Fibroblast of skin of left biceps (primary cell): ENCODE data around the gene HSPB7.
"Not testable (repeated sequence)": the region's sequence is repeated elsewhere in the genome, so short reads cannot be mapped to it uniquely, and the experiment has no call there.

Experiments used
- DNase-seq, 2 experiments: peaks; one replicate each; pipeline ENCODE4 v3.0.0-alpha.2; 2013; ENCODE audit warnings: low read depth in 2 of 2

Gene HSPB7

DNA sequence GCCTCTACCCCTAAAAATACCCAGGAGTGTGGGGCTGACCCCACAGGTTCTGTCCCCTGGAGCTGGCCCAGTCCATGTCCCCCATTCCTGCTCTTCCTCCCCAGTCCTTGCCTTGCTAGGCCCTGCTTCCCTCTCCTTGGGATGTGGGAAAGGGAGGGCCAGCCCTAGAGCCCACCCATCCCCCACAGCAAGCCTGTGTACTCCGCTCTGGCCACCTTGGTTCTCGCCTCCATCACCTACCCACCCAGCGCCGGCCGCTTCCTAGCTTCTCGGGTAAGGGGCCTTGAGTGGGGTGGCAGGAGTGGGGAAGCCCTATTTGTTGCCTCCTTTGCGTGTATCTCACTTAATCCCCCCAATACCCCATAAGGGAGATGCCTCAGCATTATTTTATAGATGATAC, 32.5 kb upstream of the HSPB7 start:
- no peak for DNase-seq

DNA sequence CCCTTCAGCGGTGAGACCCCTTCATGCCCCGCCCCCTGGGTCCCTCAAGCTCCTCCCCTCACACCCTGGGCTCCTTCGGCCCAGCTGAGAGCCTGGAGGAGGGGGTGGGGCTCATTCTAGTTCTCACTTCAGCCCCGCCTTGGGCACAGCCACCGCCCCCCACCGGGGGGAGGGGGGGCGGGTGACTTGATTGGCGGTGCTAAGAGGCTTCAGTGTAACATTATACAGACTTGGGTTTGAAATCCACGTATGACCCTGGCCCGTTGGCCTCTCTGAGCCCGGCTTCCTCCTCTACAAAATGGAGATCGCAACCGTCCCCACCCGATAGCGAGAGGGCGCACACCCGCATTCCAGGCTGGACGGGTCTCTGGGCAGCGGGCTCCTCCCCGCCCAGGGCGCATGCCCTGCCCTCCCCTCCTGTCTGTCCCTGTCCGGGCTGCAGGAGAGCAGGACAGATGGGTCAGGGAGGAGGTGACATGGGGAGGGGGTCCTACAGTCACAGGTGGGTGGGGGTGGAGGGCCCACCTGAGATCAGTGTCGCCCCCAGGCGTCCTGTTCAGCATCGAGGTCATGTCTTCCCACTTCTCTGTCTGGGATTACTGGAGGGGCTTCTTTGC, 30.8 kb upstream of the HSPB7 start:
- DNase-seq = peak in 1 of 2 experiments; percentile 9

DNA sequence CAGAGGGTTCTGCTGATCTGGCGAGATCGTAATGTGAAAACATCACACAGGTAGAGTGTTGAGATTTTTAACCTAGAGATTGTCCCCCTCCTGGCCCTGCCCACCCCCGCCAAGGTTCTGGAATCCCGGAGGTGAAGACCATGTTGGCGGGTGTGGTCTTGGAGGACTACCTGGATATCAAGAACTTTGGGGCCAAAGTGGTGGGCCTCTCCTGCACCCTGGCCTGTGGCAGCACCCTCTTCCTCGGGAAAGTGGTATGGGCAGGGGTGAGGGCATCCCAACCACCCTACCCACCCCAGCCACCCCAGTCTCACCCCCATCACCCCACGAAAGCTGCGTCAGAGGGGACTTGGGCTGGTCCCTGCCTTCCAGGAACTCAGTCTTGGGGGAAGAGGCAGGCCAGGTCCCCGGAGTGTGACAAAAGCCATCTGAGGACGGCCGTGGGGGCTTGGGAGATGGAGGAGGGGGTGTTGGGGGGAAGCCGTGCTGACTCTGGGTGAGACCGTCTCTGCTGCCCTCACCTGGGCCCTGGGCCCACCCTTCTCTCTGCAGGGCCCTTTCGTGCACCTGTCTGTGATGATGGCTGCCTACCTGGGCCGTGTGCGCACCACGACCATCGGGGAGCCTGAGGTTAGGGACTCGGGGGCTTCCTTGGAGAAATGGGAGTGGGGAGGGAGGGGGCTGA, 30.1 kb upstream of the HSPB7 start:
- no peak for DNase-seq

DNA sequence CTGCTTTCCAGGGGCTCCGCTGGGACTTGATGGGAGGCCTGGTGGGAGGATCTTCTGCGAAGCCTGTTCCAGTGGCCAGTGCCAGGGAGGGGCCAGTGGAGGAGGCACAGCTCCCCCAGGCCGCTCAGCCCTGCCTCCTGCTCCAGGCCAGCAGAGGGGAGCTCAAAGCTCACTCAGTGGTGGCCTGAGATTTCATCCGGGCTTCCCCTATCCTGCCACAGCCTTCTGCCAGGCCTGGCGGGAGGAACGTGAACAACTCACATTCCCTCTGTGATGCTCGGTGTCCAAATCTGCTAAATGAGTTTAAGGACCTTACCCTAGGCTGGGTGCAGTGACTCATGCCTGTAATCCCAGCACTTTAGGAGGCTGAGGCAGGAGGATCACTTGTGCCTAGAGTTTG, 29.0 kb upstream of the HSPB7 start:
- DNase-seq = no peak

DNA sequence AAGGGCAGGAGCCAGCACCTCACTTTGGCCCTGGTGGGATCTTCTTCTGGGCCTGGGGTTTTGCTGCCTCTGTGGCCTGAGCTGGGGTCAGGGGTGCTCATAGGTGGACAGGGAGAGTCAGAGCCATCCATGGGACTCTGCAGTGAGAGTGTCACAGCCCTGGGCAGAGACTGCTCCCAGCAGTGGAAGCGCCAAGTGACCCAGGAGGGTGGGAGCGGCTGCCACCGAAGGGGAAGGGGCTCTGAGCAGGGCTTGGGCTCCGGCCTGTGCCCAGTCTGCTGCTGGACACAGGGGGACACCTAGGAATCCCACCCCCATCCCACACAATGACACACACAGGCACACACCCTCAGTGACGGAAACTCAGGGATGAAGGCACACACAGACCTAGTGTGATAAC, 26.1 kb upstream of the HSPB7 start:
- DNase-seq = no peak

DNA sequence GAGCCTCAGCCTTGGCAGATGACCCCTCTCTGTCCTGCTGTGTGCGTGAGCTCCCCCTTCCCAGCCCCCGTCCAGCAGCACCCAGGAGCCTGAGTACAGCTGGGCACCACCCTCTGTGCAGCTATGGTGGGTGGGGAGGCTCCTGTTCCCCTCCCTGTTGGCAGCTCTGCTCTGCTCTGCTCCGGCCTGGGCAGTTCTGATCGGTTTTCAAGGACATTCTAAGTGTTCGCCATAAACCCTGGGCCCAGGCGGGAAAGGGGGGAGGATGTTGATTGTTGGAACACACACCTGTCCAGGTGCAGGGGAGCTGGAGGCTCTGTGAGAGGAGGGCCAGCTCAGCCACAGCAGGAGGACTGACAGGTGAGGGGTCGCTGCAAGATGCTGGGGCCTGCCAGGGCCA, 25.7 kb upstream of the HSPB7 start, which contains the start of gene CLCNKB:
Gene CLCNKB, plus strand, starts transcription at position 262 of the 400 bp plus-strand sequence. CDS start 711 bp downstream, outside the sequence.
- no peak for DNase-seq

DNA sequence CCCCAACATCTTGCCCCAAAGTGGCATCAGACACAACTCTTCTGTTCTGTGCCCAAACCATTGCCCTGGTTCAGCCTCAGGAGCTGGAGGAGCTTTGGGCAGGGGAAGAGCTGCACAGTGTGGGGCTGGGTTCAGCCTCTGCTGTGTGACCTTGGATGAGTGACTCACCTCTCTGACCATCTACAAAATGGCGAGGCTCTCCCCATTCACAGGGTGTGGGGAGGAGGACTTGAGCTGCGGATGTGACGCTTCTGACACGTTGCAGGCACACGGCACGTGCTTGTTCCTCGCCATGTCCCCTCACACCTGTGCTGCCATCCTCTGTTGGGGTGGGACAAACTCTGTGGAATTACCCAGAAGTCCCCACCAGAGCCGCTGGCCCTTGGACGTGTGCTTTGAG, 24.8 kb upstream of the HSPB7 start:
- DNase-seq = not testable (repeated sequence)

DNA sequence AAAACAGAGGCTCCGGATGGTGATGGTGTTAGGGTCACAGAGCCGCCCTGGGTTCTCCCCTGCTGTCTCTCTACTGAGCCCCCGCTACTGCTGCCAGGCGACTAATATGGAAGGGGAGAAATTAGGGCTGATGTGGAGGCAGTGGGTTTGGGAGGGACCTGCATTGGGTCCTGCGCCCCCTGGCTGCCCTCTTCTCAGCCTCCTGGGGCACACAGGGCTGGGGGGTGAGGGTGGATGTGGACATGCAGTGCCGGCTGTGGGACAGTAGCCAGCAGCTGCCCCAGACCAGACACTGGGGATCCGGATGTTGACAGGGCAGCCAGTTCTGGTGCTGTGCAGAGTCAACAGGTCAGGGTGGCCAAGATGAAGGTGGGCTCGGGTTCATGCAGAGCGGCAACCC, 24.3 kb upstream of the HSPB7 start:
- DNase-seq = no peak

DNA sequence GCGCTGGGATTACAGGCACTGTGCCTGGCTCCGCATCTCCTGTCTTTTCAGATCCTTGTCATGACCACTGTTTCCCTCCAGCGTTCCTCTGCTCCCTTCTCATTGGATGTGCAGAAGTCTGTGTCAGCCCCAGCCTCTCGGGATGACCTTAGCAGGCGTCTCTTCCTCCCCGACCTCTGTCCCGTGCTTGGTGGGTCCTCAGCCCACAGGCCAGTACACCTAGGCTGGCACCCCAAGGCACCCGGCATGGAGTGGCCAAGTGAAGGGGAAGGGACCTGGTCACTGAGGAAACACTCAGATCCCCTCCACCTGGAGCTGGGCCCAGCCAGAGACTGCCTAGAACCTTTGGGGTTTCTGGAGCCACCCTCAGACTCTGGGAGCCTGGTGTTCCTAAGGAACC, 23.4 kb upstream of the HSPB7 start:
- no peak for DNase-seq

DNA sequence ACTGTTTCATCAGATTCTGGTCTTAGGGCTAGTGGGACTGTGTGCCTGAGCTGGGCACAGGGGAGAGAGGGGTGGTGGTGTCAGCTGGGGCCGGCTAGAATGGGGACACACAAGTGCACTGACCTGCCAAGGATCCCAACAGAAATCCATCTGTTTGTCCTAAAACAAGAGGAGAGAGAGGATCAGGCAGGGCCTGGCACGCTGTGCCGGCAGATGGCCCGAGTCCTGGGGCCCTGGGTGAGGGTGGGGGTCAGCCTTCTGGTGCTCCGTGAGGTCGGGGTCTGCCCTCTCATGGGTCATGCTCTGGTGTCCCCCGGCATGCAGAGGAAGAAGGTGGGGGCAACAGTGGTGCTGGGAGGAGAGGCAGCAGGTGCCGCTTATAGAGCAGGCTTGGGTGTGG, 22.0 kb upstream of the HSPB7 start:
- DNase-seq = not testable (repeated sequence)

DNA sequence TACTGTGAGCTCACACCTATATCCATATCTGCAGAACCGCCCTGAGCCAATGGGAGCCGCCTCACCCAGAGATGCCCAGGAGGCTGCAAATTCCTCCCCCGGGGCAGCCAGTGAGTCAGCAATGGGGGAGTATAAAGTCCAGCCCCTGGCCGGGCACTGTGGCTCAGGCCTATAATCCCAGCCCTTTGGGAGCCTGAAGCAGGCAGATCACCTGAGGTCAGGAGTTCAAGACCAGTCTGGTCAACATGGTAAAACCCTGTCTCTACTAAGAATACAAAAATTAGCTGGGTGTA, 20.7 kb upstream of the HSPB7 start:
- no peak for DNase-seq

DNA sequence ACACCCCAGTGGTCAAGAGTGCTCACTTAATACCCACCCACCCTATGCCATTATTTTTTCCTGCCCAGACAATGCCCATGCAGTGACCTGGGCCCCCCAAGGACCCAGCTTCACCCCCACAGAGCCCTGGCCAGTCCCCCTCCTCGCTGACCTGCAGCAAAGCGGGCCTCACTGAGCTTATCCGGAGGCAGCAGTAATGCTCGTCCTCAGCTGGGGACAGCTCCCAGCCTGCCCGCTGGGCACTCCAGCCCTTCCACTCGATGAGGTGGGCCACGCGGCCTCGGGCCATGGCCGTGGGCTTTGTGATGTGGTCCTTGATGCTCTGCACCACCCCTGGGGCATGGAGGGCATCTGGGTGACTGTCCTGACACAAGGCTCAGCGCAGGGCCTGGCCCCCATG, 18.6 kb upstream of the HSPB7 start:
- not testable (repeated sequence) for DNase-seq

DNA sequence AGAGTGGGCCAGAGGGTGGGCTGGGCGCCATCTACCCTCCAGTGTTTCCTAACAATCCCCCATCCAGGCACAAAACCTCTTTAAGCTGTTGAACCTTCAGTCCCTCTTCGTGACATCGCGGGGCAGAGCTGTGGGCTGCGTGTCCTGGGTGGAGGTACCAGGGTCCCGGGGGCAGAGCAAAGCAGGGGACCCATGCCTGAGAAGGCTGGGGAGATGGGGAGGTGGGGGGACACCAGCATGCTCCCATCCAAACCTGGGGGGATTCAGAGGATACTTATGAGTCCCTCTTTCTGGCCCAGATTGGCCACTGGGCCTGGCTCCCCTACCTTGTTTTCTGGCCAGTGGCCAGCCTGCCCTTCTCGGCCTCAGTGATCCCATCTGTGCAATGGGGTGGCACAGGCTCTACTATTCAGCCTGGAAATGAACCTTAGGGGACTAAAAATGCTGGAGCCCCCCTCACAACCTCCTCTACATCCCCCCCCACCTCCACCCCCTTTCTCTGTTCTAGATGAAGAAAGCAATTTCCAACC, 15.3 kb upstream of the HSPB7 start:
- DNase-seq = not testable (repeated sequence)

DNA sequence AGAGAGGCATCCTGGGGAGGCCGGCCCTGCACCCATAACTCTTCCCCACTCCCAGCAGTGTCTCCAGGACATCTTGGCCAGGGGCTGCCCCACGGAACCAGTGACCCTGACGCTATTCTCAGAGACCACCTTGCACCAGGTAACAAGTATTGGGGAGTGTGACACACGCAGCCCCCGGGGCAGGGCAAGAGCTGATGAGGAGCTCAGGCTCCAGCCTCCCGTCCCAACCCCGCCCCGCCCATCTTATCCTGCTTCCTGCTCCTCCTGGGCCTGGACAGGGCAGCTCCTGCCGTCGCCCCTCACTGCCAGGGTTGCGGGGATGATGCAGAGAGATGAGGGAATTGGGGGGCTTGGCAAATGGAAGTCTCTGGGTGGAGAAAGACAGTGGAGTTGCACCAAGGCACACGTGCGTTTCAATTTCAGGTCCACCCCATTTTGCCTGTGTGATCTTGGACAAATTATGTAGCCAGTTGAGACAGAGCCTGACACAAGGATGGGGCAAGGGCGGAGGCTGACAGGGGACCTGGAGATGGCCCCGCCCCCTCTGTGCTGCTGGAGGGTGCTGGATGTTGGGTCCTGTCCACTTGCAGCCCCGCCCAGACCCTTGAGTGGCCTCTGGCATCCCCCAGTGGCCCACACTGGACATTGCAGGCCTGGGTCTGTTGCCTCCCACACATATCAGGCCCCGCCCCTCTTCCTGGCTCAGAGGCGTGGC, 14.7 kb upstream of the HSPB7 start:
- peak; percentile 44 to 53 for DNase-seq

DNA sequence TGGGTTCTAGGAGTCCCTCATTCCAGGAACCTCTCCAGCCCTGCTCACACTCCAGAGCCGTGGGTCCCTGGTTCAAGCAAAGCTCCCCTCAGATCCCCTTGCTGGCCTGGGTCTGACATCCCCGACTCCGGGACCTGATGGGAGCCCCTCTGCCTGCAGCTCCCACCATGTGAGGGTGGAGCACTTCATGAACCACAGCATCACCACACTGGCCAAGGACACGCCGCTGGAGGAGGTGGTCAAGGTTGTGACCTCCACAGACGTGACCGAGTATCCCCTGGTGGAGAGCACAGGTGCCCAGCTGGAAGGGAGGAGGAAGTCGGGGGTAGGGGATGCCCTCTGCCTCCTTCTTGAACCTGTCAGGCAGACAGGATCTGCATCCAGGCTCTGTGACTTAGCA, 13.7 kb upstream of the HSPB7 start:
- DNase-seq = no peak

DNA sequence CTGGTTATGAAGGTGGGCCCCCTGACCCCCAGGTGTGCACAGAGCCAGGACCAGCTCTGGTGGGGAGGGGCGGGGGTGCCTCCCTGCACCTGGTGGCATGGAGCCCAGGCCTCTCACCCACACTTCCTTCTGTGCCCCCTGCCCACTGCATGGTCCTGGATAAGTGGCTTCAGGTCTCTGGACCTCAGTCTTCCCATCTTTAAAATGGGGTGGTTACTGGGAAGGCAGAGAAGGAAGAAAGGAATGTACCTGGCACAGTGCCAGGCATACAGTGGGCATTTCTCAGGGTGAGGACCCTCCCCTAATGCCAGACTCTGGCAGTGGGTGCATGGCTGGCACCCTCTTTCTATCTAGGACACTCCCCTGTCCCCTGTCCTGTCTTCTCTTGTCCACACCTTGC, 11.4 kb upstream of the HSPB7 start:
- DNase-seq = no peak

DNA sequence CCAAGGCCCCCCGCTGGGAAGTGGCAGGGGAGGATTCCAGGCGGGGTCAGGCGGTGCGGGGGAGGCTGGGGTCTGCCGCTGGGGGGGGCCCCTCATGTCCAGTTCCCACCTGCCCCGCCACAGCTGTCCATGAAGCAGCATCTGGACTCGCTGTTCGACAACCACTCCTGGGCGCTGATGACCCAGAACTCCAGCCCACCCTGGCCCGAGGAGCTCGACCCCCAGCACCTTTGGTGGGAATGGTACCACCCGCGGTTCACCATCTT, 11.1 kb upstream of the HSPB7 start:
- DNase-seq = not testable (repeated sequence)

DNA sequence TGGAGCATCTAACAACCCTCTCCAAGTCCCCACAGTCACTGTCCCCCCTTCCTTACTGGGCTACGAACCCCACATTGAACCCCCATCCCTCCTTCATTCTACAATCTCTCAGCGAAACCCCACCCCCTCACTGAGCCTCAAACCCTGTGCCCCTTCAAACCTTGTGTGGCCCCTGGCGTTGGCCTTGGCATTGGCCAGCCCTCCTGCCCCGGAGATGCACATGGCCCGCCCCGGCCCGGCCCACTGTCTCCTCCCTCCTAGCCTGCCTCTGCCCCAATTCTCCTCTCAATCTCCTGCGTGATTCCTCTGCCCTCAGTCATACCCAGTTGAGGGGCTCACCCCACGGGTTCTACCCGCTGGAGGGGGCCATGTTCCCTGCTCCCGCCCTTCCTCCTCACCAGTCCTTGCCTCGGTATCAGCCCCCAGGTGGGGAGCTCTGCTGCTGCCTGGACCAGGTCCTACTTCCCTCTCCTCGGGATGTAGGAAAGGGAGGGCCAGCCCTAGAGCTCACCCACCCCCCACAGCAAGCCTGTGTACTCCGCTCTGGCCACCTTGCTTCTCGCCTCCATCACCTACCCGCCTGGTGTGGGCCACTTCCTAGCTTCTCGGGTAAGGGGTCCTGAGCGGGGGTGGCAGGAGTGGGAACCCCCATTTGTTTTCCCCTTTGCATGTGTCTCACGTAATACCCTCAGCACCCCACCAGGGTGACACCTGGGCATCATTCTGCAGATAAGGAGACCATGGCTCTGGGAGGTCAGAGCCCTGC, 10.6 kb upstream of the HSPB7 start:
- no peak for DNase-seq

DNA sequence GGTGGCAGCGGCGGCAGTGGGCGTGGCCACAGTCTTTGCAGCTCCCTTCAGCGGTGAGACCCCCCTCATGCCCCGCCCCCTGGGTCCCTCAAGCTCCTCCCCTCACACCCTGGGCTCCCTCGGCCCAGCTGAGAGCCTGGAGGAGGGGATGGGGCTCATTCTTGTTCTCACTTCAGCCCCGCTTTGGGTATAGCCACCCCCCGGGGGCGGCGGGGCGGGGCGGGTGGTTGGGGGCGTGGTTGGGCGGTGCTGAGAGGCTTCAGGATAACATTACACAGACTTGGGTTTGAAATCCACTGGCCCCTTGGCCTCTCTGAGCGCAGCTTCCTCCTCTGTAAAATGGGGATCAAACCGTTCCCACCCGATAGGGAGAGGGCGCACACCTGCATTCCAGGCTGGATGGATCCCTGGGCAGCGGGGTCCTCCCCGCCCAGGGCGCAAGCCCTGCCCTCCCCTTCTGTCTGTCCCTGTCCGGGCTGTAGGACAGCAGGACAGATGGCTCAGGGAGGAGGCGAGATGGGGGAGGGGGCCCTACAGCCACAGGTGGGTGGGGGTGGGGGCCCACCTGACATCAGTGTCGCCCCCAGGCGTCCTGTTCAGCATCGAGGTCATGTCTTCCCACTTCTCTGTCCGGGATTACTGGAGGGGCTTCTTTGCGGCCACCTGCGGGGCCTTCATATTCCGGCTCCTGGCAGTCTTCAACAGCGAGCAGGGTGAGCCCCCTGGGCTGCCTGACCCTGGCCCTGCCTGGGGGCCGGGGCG, 9.1 kb upstream of the HSPB7 start:
- DNase-seq = no peak

DNA sequence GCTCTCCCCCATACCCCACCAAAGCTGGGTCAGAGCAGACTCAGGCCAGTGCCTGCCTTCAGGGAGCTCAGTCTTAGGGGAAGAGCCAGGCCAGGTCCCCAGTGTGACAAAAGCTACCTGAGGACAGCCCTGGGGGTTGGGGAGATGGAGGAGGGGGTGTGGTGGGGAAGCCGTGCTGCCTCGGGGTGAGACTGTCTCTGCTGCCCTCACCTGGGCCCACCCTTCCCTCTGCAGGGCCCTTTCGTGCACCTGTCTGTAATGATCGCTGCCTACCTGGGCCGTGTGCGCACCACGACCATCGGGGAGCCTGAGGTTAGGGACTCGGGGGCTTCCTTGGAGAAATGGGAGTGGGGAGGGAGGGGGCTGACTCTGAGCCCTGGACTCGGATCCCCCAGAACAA, 8.5 kb upstream of the HSPB7 start:
- not testable (repeated sequence) for DNase-seq

DNA sequence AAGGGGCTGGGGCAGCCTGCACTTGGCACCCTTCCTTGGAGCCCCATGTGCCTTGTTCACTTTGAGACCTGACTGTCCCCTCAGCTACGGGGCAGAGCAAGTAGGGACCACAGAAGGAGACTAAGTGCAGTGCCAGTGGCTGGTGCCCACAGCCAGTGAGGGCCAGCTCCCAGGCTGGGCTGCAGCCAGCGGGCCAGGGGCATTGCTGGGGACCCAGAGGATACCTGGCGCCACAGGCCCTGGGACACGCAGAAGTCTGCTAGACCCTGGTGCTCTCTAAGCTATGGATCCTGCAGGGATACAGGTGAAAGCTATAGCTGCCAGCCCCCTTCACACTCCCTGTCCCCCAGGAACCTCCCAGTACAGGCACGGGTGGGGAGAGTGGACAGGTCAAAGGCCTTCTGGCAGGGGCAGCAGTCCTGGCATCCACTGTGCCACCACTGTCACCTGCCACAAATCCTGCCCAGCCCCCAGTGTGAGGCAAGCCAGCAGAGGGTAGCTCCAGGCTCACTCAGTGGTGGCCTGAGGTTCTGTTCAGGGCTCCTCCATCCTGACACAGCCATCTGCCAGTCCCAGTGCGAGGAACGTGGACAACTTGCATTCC, 5.3 kb upstream of the HSPB7 start:
- no peak for DNase-seq
